CD4-positive, alpha-beta T cell treated with Interleukin-2 at 100 ng/mL for 4 hours (primary cell): Measurements from ENCODE around the gene TRHDE.

Experiments
- DNase-seq: peaks from one replicate; pipeline ENCODE4 v3.0.0-alpha.2; 2020; ENCODE audit warnings: low spot score

The TRHDE gene

DNA sequence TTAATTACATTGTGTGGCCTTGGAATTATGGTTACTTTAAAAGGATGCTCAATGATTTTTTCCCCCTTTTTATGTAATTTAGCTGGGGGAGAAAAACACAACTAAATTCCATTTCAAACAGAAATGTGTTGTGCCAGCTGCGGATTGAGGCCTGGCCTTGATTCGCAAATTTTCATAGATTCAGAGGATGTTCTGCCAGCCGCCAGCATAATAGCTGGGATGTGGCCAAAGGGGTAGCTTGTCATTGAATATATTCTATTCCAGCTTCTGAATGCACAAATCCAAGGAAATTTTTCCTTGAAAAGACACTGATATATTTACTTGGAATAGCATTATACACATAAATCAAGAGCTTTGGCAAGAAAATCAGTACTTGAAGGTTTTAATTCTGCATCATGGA, 43.7 kb downstream of the TRHDE start:
- DNase-seq, result no peak

DNA sequence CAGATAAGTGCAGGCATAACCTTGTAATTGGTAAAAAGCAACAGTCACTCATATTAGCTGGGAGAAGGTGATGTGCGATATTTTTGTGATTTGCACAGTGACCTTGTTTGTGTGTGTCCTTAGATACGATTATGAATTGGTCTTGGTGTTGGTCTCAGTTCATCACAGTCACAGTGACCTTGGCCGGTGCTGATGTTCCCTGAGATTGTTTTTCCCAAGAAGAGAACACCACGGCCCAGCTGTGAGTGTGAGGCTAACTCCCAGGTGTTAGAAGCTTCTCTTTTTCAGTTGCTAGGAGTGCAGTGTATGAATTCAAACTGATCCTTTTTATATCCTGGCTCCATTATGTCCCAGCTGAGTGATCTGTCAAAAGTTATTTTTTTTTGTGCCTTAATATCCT, 46.2 kb downstream of the TRHDE start:
- DNase-seq, result no peak

DNA sequence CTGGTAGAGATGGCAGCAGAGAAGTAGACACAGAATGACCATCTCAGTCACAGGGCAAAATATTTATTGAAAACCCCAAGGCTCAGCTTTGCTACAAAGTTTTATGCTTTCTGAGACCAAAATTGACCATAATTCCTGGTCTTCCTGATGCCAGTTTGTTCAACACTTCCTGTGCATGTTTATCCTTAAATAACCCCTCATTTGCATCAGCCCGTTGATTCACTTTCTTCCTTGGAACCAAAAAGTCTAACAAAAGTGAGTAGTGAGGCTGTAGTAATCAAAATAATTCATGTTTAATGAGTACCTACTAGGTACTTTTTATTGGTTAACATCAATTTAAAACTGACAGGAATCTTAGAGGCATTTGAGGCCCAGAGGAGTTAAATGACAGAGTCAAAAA, 51.7 kb downstream of the TRHDE start:
- DNase-seq, result no peak

DNA sequence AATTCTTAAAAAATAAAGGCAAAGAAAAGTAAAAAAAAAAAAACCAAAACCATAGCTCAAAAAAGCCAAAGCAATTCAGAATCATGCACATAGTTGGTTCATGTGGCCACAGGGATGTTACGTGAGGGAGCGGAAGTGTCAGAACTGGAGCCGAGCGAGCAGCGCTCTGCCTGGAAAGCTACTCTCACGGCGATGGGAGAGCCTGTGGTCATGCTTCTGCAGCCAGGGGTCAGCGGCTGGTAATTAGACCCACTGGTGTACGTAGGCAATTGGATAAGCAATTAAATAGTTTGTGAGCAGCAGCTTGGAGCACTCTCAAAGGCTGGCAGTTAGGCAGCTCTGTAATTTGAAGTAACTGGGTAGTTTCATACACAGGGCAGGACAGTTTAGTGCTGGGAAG, 58.1 kb downstream of the TRHDE start:
- DNase-seq, result no peak

DNA sequence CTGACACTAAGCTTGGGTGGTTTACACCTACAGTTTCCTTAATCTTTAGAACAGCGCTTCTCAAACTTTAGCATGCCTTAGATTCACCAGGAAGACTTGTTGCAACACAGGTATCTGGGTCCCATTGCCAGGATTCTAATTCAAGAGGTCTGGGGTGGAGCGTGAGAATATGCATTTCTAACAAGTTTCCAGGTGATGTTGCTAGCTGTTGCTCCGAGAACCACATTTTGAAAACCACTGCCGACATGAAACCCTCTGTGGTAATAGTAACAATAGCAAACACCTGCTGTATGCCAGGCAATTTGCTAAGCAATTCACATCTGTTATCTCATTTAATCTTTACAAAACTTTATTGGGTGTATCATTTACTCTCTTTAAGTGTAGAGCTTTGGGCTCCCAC, 58.6 kb downstream of the TRHDE start:
- DNase-seq, result no peak

DNA sequence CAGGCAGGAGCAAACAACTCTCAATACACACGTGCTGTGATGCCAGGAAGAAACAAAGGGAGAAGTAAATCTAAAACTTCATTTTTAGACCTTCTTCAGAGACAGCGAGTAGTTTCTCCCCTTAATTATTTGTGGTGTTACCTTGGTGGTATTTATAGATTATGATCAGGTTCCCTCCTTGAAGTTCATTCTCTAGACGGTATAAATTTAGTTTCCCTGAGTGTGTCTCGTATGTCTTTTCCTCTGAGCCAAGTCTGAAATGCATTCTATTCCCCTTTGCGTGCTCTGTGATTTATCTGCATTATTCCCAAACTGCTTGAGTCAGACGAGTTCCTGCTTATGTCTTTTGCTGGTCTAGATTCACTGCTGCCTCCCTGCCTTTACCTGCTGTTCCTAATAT, 65.2 kb downstream of the TRHDE start:
- DNase-seq, result no peak

DNA sequence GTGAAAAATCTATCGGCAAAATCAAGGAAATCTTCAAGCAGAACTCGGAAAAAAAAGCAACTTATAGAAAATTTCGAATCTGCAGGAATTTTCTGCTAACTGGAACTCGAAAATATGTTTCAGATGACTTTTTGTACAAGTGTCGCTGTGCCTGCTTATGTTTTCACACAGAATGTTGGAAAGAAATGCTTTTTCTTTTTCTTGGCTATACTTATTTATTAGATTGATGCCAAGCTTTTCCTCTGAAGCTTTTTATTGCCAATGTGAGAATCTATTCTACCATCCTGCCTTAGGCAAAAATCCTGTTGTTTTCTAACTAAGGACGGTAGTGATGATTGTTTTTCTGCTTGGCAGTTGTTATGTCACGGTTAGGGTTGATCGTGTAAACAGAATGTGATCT, 65.8 kb downstream of the TRHDE start:
- DNase-seq, result no peak

DNA sequence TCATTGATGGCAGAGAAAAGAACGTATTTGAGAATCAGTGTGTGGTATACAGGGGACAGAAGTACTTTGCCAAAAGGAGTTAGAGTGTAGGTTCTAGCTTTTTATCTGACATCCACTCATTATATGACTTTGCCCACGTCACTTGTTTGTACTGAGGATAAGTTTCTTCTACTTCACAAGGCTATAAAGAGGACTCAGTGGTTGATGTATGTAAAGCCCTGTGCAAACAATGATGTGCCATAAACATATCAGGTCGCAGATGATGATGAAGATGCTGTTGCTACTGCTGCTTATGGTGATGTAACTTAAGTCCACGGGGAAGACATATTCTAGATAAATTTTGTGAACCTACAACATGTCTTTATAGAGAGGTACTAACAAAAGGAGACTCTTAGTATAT, 66.3 kb downstream of the TRHDE start:
- DNase-seq, result no peak

DNA sequence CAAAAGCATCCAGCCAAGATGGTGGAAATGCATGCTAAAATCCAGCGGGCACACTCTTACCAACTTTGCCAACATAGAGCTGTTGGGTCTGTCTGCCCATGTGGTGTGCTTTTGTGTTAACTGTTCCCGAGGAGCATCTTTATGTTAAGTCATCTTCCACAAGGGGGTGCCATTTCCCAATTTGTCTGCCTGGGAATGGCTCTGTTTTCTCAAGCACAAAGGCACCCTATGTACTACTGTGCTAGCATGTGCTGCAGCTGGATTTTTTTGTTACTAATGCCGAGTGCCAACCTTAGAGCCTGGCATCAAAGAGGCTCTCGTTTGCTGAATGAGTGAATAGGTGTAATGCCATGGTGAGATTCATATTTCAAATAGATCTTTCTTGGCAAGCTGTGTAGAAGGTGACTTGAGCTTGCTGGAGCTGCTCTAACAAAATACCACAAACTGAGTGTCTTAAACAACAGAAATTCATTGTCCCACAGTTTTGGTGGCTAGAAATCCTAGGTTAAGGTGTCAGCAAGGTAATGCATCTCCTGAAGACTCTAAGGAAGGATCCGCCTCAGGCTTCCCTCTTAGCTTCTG, 74.3 kb downstream of the TRHDE start:
- DNase-seq, result peak; percentile 18

DNA sequence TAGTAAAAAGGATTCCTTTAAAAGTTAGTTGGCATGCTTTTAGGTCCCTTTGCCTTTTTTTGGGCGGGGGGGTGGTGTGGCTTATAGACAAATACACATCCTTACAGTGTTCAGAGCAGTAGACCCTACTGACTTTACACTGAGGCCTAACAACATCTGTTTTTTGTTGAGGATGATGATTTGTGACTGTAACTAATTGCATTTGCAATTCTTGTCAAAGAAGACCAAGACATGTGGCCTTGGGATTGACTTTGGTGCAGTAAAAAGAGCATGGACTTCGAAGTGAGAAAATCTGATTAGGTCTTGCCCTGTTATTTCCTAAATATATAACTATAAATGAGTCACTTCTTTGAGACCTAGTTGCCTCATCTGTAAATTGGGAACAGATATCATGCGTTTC, 77.3 kb downstream of the TRHDE start:
- DNase-seq, result no peak

DNA sequence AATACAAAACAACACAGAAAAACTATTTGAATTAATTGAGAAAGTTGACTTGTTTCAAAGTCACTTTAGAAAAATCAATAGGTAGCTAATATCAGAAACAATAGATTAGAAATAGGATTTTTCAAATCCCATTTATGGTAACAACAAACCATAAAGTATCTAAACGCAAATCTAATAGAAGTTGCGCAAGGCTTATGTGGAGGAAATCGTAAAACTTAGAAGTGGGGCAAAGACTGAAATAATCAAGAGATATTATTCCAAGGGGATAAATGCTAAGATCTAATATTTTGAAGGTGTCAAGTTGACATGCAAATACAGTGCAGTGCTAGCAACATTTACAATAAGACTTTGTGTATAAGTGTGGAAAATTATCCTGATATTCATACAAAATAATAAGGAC, 87.2 kb downstream of the TRHDE start:
- no peak for DNase-seq

DNA sequence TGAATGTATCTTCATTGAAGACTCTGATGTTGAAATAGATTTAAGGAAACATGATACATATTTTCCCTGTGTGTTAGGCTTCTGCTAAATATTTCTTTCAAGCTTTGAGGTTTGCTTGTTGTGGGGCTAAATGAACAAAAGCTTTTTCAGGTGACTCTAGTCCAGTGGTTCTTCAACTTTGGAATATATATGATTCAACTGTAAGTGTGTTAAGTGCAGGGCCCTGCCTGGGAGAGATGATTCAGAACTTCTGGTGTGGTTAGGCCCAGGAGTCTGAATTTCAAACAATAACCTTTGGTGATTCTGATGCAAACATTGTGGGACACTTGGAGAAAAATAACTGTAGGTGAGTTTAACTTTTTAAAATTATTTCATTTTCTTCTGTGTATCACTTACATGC, 93.0 kb downstream of the TRHDE start:
- DNase-seq, result no peak

DNA sequence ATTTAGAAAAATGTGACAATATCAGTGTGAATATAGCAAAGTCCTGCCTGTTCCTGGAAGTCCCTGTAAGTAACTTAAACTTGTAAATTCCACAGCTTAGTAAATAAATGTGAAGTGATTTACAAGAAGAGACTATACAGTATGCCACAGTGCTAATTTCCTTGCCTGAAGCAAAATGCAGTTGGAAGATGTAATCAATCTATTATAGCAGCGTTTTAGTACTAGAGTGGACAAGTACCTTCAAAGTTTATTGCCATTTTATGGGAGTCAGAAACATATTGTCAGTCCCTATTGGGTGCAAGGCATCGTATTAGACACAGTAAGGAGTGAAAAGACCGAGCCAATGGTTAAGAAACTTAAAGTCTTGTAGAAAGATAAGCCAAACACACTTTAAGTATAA, 94.1 kb downstream of the TRHDE start:
- DNase-seq, result no peak

DNA sequence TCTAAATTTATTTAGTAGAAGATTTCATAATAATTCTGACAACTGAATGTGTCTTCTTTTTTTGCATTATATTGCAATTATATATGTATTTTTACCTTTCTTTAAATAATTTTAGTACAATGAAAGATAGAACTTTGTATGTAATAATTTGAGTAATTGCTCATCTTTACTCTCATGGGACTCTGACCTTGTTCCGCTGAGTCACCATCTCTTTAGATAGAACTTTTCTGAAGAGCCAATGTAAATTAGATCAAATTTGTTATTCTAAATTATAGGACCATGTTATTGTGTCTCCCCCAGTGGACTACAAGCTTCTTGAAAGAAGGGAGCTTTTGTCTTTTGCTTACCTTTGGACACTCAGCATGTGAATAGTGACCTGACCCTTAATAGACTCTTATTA, 96.1 kb downstream of the TRHDE start:
- no peak for DNase-seq

DNA sequence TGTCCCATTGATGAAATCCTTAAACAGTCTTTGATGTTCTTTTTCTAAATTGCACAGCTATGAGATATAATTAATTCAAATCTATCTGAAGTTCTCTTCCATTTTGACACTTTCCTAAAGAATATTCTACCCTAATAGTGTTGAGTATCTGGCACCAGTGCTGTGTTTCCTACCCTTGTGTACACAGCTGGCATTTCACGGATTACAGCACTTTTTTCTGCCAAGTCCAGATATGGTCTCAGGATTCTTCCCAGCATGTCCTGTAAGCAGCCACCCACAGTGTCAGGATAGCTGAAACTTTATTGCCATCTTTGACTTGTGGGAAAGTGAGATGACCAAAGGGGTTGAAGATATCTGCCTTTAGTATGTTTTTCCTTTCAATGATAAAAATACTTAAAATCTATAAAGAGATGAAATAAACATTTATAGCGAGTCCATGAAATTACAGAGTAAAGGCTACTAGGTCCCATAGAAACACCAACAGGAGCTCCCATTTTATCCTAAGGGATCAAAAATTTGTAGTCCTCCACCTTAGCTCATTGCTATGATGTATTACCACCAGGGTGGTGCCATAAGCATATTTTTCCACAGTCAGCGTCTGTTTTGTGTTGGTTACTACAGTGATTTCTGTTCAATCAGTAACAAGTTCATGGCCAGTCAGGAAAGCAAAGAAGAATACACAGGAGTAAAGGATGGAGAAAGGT, 96.7 kb downstream of the TRHDE start:
- no peak for DNase-seq

DNA sequence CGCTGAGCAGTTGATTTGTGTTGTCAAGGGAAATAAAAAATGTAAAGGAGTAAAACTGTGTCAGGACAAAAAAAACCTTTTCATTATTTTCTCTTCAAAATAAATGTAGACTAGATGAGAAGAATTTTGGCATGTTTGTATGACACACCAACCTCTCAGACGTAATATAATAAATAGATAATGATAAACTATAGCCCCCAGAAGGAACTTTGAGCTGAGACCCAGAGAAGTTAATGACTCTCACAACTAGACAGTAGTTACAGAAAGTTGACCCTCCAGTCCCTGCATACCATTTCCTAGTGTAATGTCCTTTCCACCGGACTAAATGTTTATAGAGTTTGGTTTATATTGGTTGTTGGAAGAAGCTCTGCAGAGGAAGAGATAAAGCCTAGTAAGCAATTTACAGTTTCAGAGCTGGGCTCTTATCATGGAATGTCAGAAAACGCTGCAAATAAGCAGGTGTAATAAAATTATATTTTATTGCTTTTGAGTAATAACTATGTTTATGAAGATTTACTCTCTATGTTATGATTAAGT, 97.3 kb downstream of the TRHDE start:
- DNase-seq, result no peak

DNA sequence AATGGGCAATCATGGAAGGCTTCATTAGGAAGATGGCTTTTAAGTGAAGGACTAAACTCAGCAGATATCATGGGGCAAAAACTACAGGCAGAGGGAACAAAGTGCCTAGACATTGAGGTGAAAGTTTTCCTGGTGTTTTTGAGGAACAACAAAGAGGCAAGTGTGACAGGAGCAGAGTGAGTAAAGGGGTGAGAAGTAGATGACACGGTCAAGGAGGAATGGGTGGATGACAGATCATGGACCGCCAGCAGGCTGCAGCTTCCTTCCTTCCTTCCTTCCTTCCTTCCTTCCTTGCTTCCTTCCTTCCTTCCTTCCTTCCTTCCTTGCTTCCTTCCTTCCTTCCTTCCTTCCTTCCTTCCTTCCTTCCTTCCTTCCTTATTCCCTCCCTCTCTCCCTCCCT, 108.3 kb downstream of the TRHDE start:
- no peak for DNase-seq

DNA sequence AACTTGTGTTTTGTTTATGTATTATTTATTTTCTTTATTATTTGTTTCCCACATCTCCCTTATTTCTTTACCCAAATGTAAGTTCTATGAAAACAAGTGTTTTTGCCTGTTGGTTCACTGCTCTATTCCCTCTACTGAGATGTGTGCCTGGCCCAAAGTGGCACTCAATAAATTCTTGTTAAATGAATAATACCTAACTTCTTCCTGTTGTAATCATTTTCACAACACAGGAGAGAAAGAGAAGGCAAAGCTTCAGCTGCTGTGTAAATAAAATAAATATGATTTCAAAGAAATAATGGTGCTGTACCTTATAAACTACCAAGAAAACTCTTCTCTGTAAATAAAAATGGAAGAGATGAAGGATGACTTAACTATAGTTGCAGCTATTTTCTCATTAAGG, 116.2 kb downstream of the TRHDE start:
- no peak for DNase-seq

DNA sequence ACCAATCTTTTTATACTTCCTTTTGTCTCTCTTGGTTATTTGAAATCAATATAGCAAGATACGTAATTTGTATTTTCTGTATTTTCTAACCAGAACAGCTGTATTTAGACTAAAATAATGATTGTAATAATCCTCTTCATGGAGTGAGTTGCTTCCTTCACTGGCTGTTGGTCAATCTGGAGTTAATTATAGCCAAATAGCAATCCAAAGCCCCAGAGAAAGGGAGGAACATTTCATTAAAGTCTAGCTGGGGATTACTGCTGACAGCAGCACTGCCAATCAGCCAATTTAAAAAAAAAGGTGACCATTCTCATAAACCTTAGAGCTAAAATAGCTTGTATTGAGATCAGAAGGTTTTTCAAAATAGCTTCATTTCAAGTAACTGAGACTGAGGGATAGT, 118.0 kb downstream of the TRHDE start:
- DNase-seq, result no peak

DNA sequence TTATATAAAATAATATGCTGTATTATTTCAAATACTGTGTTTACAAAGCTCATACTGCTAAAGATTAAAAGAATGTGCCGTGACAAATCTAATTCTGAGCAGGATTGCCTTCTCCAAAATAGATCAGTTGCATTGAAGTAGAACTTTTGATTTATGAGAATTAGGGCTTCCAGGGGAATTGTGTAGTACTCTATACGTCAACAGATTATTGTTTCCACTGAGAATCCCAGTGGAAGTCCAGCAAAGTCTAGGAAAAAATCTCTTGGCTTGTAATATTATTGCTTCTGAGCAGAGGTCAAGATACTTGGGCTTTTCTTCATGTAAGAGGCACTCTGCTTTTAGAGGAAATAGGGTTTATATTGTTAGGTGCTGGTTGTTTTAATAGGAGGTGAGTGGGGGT, 133.9 kb downstream of the TRHDE start:
- no peak for DNase-seq

DNA sequence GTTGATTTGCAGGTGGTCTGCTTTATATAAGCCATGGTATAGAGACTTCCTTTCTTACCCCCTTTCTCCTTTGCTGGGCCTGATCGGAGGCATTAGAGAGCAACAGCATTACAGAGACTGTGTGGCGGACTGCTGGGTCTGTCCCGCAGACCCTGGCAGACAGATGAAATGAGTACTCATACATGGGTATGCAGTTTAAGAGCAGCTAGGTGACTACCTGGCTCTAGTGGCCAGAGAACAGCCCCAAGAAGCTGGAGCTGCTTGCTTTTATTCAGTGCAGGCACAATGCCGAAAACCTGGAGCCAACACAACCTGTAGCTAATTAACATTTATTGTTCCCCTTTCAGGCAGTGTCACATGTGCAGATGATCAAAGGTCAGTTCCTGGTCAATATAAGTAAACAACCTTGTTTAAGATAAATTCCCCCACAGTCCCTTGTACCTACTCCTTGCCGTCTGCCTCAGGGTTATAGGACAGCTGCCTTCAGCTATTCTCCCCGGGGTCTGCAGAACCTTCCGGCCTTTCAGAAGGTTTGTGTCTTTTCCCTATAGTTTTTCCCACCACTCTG, 160.0 kb downstream of the TRHDE start:
- no peak for DNase-seq

DNA sequence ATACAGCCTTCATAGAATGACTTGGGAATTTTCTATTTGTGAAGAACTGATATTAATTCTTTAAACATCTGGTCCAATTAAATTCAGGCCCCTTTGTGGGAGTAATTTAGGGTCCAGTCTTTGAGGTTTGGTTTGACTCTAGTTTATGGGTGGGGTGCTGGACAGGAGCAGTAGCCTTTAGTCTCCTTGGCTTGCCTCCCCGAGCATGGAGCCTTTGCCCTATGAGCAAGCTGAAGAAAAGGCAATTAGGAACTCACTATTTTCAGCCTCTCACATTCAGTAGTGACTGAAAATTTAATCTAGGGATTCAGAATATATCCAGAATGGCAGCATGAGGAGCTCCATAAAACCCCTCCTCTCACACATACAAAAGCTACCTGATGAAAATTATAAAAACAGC, 161.1 kb downstream of the TRHDE start:
- DNase-seq, result no peak

DNA sequence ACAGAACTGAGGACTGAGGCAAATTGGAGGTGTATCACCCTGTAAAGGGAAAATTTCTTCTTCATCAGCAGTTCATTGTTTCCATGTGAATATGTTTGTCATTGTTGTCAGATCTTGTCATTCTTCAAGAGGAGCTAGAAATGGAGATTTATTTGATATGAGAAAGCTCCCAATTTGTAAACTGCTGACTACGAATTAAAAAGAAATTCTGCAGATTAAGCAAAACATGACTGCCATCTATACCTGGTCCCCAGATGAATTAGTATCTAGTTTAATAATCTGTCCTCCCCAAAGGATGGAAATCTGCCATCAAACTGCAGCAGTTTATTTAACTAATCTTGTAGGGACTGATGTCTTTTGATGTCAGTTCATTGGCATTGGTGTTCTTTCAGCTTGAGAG, 162.8 kb downstream of the TRHDE start:
- no peak for DNase-seq

DNA sequence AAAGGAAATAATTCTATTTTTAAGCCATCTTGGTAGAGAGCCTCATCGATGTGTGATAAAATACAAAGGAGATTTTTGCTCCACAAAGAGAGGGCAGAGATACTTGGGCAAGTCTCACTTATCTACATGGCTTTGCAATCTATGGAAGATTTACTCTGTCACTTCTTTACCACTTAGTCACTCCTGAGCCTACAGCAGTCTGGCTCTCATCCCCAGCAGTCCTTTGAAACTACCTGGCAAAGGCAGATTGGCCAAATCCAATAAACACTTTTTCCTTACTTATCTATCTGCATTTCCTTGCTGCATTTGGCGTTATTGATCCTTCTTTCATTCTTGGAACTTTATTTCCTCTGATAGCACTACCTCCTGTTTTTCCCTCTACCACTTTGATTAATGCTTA, 170.0 kb downstream of the TRHDE start:
- DNase-seq, result no peak
